Epithelial cell of proximal tubule (primary cell): ENCODE measurements around the gene SLC46A2. TPM values are rescaled to one million over a fixed set of nuclear protein-coding genes. Genes with fewer than 3 reads are reported as not detected.

ENCODE experiments used
- DNase-seq: peaks from one replicate; pipeline ENCODE4 v3.0.0-alpha.2; 2011; ENCODE audit warnings: low read depth
- H3K4me3 ChIP-seq: 2 replicates; pipeline ENCODE4 v1.5.1; 2011; ENCODE audit warnings: low read depth, mild to moderate bottlenecking, low read length
- total RNA-seq: library from RNA; depleted of rRNA; stranded (reverse); fragments of >200 nt; gene quantifications from 2 replicates; pipeline ENCODE4 v1.2.3, GENCODE V29; 2015
- TF ChIP-seq, protein P1 (sequence below): conservative IDR thresholded peaks from 2 replicates; pipeline ENCODE4 v1.5.1; 2012; ENCODE audit warnings: low read depth, mild to moderate bottlenecking, low read length

SLC46A2 gene
- total RNA-seq, 1 donor from 2014 or later: not detected

DNA sequence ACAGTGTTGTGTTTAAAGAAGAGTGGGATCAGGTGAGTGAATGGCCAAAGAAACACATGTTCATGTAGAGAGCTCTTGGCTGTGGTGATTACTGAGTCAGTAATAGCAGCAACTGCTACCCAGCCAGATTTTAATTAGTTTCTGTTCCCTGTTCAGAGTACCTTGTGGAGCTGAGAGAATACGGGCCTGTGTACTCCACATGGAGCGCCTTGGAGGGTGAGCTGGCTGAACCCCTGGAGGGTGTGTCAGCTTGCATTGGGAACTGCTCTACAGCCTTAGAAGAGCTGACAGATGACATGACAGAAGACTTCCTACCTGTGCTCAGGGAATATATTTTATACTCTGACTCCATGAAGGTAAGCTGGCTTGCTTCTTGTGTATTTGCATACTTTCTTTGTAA is 52.3 kb downstream of the SLC46A2 start:
- TF ChIP-seq, protein P1, sequence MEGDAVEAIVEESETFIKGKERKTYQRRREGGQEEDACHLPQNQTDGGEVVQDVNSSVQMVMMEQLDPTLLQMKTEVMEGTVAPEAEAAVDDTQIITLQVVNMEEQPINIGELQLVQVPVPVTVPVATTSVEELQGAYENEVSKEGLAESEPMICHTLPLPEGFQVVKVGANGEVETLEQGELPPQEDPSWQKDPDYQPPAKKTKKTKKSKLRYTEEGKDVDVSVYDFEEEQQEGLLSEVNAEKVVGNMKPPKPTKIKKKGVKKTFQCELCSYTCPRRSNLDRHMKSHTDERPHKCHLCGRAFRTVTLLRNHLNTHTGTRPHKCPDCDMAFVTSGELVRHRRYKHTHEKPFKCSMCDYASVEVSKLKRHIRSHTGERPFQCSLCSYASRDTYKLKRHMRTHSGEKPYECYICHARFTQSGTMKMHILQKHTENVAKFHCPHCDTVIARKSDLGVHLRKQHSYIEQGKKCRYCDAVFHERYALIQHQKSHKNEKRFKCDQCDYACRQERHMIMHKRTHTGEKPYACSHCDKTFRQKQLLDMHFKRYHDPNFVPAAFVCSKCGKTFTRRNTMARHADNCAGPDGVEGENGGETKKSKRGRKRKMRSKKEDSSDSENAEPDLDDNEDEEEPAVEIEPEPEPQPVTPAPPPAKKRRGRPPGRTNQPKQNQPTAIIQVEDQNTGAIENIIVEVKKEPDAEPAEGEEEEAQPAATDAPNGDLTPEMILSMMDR: no peak
- H3K4me3 ChIP-seq: no peak overlapping the region
- DNase-seq: no peak

DNA sequence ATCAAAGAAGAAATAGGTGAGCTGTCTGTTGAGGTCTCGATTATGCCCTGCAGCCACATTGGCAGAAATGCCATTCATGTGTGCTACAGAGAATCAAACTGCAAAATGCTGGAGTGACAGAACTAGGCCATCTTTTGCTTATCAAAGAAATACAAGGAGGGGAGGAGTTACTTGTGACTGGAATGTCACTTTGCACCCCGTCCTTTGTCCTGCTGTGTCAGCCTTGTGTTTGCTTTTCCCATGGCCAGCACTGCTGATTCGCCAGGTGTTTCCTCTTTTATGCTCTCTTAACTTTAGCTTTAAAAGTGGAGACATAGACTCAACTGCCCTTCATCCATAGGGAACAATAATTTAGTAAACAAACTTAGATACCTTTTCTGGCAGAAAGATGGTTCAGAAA is 54.3 kb downstream of the SLC46A2 start:
- TF ChIP-seq, protein P1: no peak
- no peak overlapping the region for H3K4me3 ChIP-seq
- DNase-seq: no peak

DNA sequence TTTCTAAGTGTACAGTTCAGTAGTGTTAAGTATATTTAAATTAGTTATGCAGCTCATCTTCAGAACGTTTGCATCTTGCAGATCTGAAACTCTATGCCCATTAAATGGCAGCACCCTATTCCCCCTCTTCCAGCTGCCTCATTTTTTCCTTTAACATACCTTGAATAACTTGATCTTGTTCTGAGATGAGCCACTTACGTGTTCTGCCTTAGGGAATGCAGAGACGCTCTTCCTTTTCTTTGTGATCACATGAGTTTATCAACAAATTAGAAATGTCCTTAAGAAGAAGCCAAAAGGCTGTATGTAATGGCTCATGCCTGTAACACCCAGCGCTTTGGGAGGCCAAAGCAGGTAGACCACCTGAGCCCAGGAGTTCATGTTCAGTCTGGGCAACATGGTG is 57.6 kb downstream of the SLC46A2 start:
- DNase-seq: no peak
- no peak overlapping the region for H3K4me3 ChIP-seq
- TF ChIP-seq, protein P1: no peak

DNA sequence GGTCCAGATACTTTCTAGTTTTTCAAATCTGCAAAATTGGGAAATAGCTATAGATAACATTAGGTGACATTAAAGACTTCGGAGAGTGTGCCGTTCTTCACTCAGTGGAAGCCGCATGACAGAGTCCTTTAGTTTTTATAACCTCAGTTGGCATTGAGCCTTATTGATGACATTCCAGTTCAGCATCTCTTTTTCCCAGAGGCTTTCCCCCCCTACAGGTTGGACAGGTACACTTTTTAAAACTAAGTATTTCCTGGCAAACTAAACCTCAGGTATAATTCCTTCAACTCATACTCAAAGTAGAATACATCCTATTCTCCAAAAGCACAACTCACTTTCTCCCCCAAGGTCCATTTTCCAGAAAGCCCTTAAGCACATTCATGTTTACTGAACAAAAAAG is 58.7 kb downstream of the SLC46A2 start:
- TF ChIP-seq, protein P1: no peak
- no peak for DNase-seq
- no peak overlapping the region for H3K4me3 ChIP-seq

DNA sequence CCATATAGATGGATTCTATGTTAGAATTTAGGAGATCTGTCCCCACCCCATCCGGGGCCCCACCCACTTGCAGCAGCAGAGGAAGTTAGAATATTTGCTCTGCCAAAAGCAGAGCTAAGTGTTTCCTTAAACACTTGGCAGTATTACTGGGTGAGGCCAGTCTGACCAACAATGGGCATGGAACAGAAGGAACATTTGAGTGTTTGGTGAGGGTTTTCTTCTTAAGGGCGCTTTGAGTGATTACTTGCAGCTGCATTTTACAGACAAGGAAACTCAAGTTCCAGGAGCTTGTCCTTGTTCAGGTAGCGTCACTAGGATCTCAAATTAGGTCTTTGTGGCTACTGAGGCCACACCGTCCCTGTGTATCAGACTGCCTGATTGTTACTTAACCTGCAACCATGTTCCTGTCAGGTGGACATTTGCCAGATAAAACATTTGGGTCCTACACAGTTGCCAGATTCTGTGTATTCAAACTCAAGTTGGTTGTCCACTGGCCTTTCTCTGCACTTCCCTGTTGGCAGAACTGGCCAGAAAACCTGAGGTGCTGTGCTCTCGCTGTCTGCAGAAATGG is 59.3 kb downstream of the SLC46A2 start:
- TF ChIP-seq, protein P1: no peak
- no peak for DNase-seq
- H3K4me3 ChIP-seq: no peak overlapping the region

Other genes starting within 250 kb of the SLC46A2 start
- 15.1 and 20.5 TPM in 2 replicates for gene INIP, start 172.8 kb downstream of the SLC46A2 start, total RNA-seq
- 6.1 and 6.9 TPM in 2 replicates for gene SNX30, start 140.1 kb downstream of the SLC46A2 start, total RNA-seq
- gene ZNF883, start 121.3 kb upstream of the SLC46A2 start, total RNA-seq: 3.4 and 5.3 TPM in 2 replicates
- 0.58 and 0.94 TPM in 2 replicates for gene ZFP37, start 165.8 kb upstream of the SLC46A2 start, total RNA-seq